H1 (cell line): ENCODE results near the gene SLMAP. TPM values are rescaled to one million over a fixed set of nuclear protein-coding genes. Genes with fewer than 3 reads are reported as not detected.

Experiments used
- CTCF ChIA-PET: fragments of 300-600 bp; sonication (Branson Sonifier 250); formaldehyde crosslinking; loops from one replicate; lab custom pipeline; 2021; ENCODE audit not compliant: partially characterized antibody; lab: Charles Lee
- POLR2A ChIA-PET: fragments of 300-600 bp; sonication (Branson Sonifier 250); formaldehyde crosslinking; loops from one replicate; lab custom pipeline; 2021; ENCODE audit warnings: inconsistent platforms; ENCODE audit not compliant: partially characterized antibody; lab: Charles Lee
- DNase-seq, 2 experiments: peaks; one replicate each; pipeline versions ENCODE4 v3.0.0 to v3.0.0-alpha.2; 2010 to 2022; ENCODE audit warnings: low spot score in 2 of 2, low read depth in 1 of 2, mixed read lengths in 1 of 2
- FAIRE-seq: peaks from 2 replicates; lab custom pipeline; 2011; peaks lifted over from hg19 to GRCh38; lab: Jason Lieb, UNC
- H2AFZ ChIP-seq: 2 replicates; pipeline ENCODE4 v1.8.1; 2012; ENCODE audit warnings: low read length, inconsistent platforms
- H2AK5ac ChIP-seq: 2 replicates; pipeline ENCODE4 v1.6.1; 2013; ENCODE audit warnings: low read depth, low read length
- H2BK120ac ChIP-seq: replicated peaks from 2 replicates; pipeline ENCODE3; 2013; ENCODE audit warnings: low read depth, low read length, inconsistent platforms
- H2BK12ac ChIP-seq: 2 replicates; pipeline ENCODE4 v1.6.1; 2013; ENCODE audit warnings: low read depth, low read length
- H2BK15ac ChIP-seq: 2 replicates; pipeline ENCODE4 v1.6.1; 2013; ENCODE audit warnings: low read length
- H2BK20ac ChIP-seq: 2 replicates; pipeline ENCODE4 v1.6.1; 2013; ENCODE audit warnings: low read length
- H2BK5ac ChIP-seq: 2 replicates; pipeline ENCODE4 v1.6.1; 2013; ENCODE audit warnings: low read depth, low read length
- H3K14ac ChIP-seq: 2 replicates; pipeline ENCODE4 v1.6.1; 2013; ENCODE audit warnings: inconsistent platforms; ENCODE audit not compliant: insufficient read length
- H3K18ac ChIP-seq: 2 replicates; pipeline ENCODE4 v1.6.1; 2013; ENCODE audit warnings: low read length; ENCODE audit errors: extremely low read depth
- H3K23ac ChIP-seq: 2 replicates; pipeline ENCODE4 v1.6.1; 2013; ENCODE audit warnings: inconsistent platforms; ENCODE audit not compliant: insufficient read length
- H3K23me2 ChIP-seq: 2 replicates; pipeline ENCODE4 v1.6.1; 2013; ENCODE audit warnings: low read depth, low read length
- H3K27ac ChIP-seq: 2 replicates; pipeline ENCODE4 v1.6.1; 2011; ENCODE audit warnings: low read depth, low read length, inconsistent platforms
- H3K27me3 ChIP-seq, 4 experiments: replicated peaks in 1 of 4; 1 replicate in 1 of 4; 2 replicates in 3 of 4; pipeline versions ENCODE4 v1.6.1 to v1.8.1; 2011 to 2013; ENCODE audit warnings: low read length in 3 of 4, mild to moderate bottlenecking in 3 of 4, inconsistent platforms in 2 of 4, mixed read lengths in 2 of 4, moderate library complexity in 1 of 4; ENCODE audit not compliant: control insufficient read depth in 3 of 4, insufficient read depth in 3 of 4; ENCODE audit errors: extremely low read depth in 1 of 4
- H3K36me3 ChIP-seq, 4 experiments: 2 replicates each; pipeline versions ENCODE4 v1.6.1 to v1.8.1; 2011 to 2013; ENCODE audit warnings: mild to moderate bottlenecking in 4 of 4, low read length in 3 of 4, moderate library complexity in 2 of 4, control low read depth in 1 of 4, inconsistent platforms in 1 of 4; ENCODE audit not compliant: insufficient read depth in 4 of 4, control insufficient read depth in 2 of 4
- H3K4ac ChIP-seq: replicated peaks from 2 replicates; pipeline ENCODE3; 2013; ENCODE audit warnings: low read length, low read depth, mixed read lengths, inconsistent platforms; ENCODE audit not compliant: insufficient read length
- H3K4me1 ChIP-seq, 4 experiments: replicated peaks in 1 of 4; 1 replicate in 1 of 4; 2 replicates in 3 of 4; pipeline versions ENCODE4 v1.6.1 to v1.8.1; 2011 to 2013; ENCODE audit warnings: low read length in 3 of 4, inconsistent platforms in 2 of 4, mixed read lengths in 1 of 4; ENCODE audit not compliant: insufficient read depth in 4 of 4, control insufficient read depth in 3 of 4
- H3K4me2 ChIP-seq, 2 experiments: 2 replicates each; pipeline versions ENCODE4 v1.6.1 to v1.8.1; 2011 to 2013; ENCODE audit warnings: low read depth in 2 of 2, low read length in 2 of 2, control low read depth in 1 of 2, inconsistent platforms in 1 of 2, mild to moderate bottlenecking in 1 of 2; ENCODE audit not compliant: insufficient read depth in 1 of 2
- H3K4me3 ChIP-seq, 4 experiments: fragments of 200-600, 300-600 bp in 1 of 4; sonication (generic), shearing (Covaris generic), sonication (Bioruptor Twin) in 1 of 4; 2 replicates each; pipeline versions ENCODE4 v1.5.1 to v1.8.1; 2011 to 2016; ENCODE audit warnings: low read length in 4 of 4, low read depth in 3 of 4, control low read depth in 2 of 4, inconsistent platforms in 2 of 4, mild to moderate bottlenecking in 2 of 4, mixed read lengths in 1 of 4, moderate library complexity in 1 of 4; ENCODE audit not compliant: insufficient read depth in 2 of 4; ENCODE audit errors: extremely low read depth in 1 of 4
- H3K56ac ChIP-seq: replicated peaks from 2 replicates; pipeline ENCODE3; 2013; ENCODE audit warnings: low read depth, mild to moderate bottlenecking, mixed read lengths, low read length, inconsistent platforms; ENCODE audit not compliant: insufficient read length
- H3K79me1 ChIP-seq: 2 replicates; pipeline ENCODE4 v1.6.1; 2013; ENCODE audit warnings: low read depth, low read length, control low read depth
- H3K79me2 ChIP-seq, 2 experiments: 2 replicates each; pipeline versions ENCODE4 v1.6.1 to v1.8.1; 2012 to 2013; ENCODE audit warnings: low read length in 2 of 2, mild to moderate bottlenecking in 2 of 2, inconsistent platforms in 1 of 2; ENCODE audit not compliant: insufficient read depth in 2 of 2, control insufficient read depth in 1 of 2
- H3K9ac ChIP-seq, 4 experiments: replicated peaks in 1 of 4; 1 replicate in 1 of 4; 2 replicates in 3 of 4; pipeline versions ENCODE4 v1.6.1 to v1.8.1; 2011 to 2013; ENCODE audit warnings: low read depth in 3 of 4, low read length in 3 of 4, control low read depth in 2 of 4, mild to moderate bottlenecking in 2 of 4, moderate library complexity in 2 of 4, inconsistent platforms in 1 of 4; ENCODE audit errors: extremely low read depth in 1 of 4
- H3K9me3 ChIP-seq, 2 experiments: 2 replicates each; pipeline versions ENCODE4 v1.6.1 to v1.8.1; 2012 to 2013; ENCODE audit warnings: mild to moderate bottlenecking in 2 of 2, moderate library complexity in 2 of 2, control low read depth in 1 of 2, inconsistent platforms in 1 of 2, low read depth in 1 of 2, low read length in 1 of 2, mixed read lengths in 1 of 2; ENCODE audit not compliant: insufficient read depth in 2 of 2
- H4K20me1 ChIP-seq, 2 experiments: replicated peaks in 1 of 2; 2 replicates each; pipeline versions ENCODE3 to v1.8.1; 2011 to 2013; ENCODE audit warnings: inconsistent platforms in 2 of 2, low read length in 2 of 2, mild to moderate bottlenecking in 1 of 2; ENCODE audit not compliant: insufficient read depth in 2 of 2, control insufficient read depth in 1 of 2
- H4K5ac ChIP-seq: 2 replicates; pipeline ENCODE4 v1.6.1; 2013; ENCODE audit warnings: low read length, low read depth, mixed read lengths, inconsistent platforms; ENCODE audit not compliant: insufficient read length
- H4K8ac ChIP-seq: 2 replicates; pipeline ENCODE4 v1.8.0; 2013; ENCODE audit warnings: mild to moderate bottlenecking, moderate library complexity, low read length, inconsistent platforms; ENCODE audit not compliant: insufficient read depth; ENCODE audit errors: extremely low read depth
- H4K91ac ChIP-seq: replicated peaks from 2 replicates; pipeline ENCODE3; 2013; ENCODE audit warnings: low read length, mixed read lengths, inconsistent platforms; ENCODE audit not compliant: insufficient read length
- BRCA1 ChIP-seq: IDR thresholded peaks from 2 replicates; pipeline ENCODE4 v1.6.1; 2012; ENCODE audit warnings: low read depth, low read length, improper control_type of control experiment
- KDM4A ChIP-seq: IDR thresholded peaks from one replicate; pipeline ENCODE4 v1.7.1; 2012; ENCODE audit warnings: low read depth, mild to moderate bottlenecking, moderate library complexity, low read length, inconsistent platforms; ENCODE audit not compliant: severe bottlenecking
- SP4 ChIP-seq: IDR thresholded peaks from 2 replicates; pipeline ENCODE4 v1.6.1; 2012; ENCODE audit warnings: low read length, inconsistent platforms
- TAF1 ChIP-seq: IDR thresholded peaks from 2 replicates; pipeline ENCODE4 v1.6.1; 2011; ENCODE audit warnings: mild to moderate bottlenecking, low read depth, low read length
- TAF7 ChIP-seq: optimal IDR thresholded peaks from 2 replicates; pipeline ENCODE3; 2011; ENCODE audit warnings: low read depth, mild to moderate bottlenecking, inconsistent platforms, low read length, moderate library complexity, borderline replicate concordance
- WGBS, 2 experiments: shearing (Covaris generic) in 1 of 2; methylation state at CpG; one replicate each; pipeline versions ENCODE4 v1.1.6 to v1.1.7; 2013 to 2015; ENCODE audit warnings: low lambda C conversion rate in 2 of 2, mixed read lengths in 2 of 2, inconsistent platforms in 1 of 2, low coverage in 1 of 2, missing lambda C conversion rate in 1 of 2; ENCODE audit not compliant: insufficient replicate concordance in 2 of 2, insufficient coverage in 1 of 2, insufficient read length in 1 of 2; ENCODE audit errors: extremely low coverage in 1 of 2, missing lambda C conversion rate in 1 of 2; 5-methylcytosine and 5-hydroxymethylcytosine counted together
- polyA plus RNA-seq, 7 experiments: library from polyadenylated mRNA; depleted of rRNA in 3 of 7; stranded (reverse) in 5 of 7; unstranded in 2 of 7; fragments of >200 nt in 5 of 7; fragments of 200-250 nt in 2 of 7; gene quantifications; 1 replicate in 5 of 7; 2 replicates in 1 of 7; 4 replicates in 1 of 7; pipeline versions ENCODE4 v1.2.1 to v1.2.3, GENCODE V29; 2011 to 2013; ENCODE audit warnings: missing spikeins in 2 of 7, mixed read lengths in 2 of 7
- total RNA-seq: library from RNA; stranded (reverse); fragmentation: NEBNext Ultra II Directional; extraction: Animal tissue kit (Norgen Biotek cat#: 25700); gene quantifications from 2 replicates; pipeline ENCODE4 v1.2.1, GENCODE V29; 2021

Gene SLMAP
- total and polyA plus RNA-seq, 2 of the 8 experiments (the other 6 are each of a cell fraction or from before 2014, with no cell fraction given) = 13.6 to 70.4 TPM

- no peak overlapping the region for H2BK5ac ChIP-seq
- no peak overlapping the region for H3K18ac ChIP-seq
- ChIA-PET POLR2A (interaction anchor here (1.1 kb wide), 2 partner anchors 12 to 240 kb away, joined by 3 to 4 read pairs; no protein-coding TSS in a partner anchor), CTCF (interaction anchor here (0.6 to 1.4 kb wide), 5 partner anchors 8 to 335 kb away, joined by 3 to 4 read pairs (median 3); no protein-coding TSS in a partner anchor)
- H3K36me3 ChIP-seq = no peaks in the 10 kb centered on the region
- no peaks in the 10 kb centered on the region for H4K20me1 ChIP-seq
- H3K23me2 ChIP-seq = no peaks in the 10 kb centered on the region
- WGBS, 2 experiments = 19% methylated on average over 1 of the region's 1 CpG; no CpG with 5 or more reads in 1 of the 2 experiments
- no peak overlapping the region for H4K8ac ChIP-seq
- H3K4me3 ChIP-seq = 0 out of 8 replicates have a peak overlapping the region, but pooled peaks of 1 of the 4 experiments have one; percentile 2
- H3K9me3 ChIP-seq = no peaks in the 10 kb centered on the region
- H3K79me2 ChIP-seq = peaks cover 0 to 21% of the 10 kb centered on the region in 2 experiments; a peak in 2 of 4 replicates
- H3K56ac ChIP-seq = no peak overlapping the region
- no peak overlapping the region for H4K91ac ChIP-seq
- peak overlapping the region; percentile 10 to 20; a peak in 2 of 4 replicates for H3K4me2 ChIP-seq
- TF ChIP-seq KDM4A (no peak), TAF1 (no peak), BRCA1 (no peak), SP4 (no peak), TAF7 (no peak)
- no peak overlapping the region for H2BK120ac ChIP-seq
- peaks cover 0 to 16% (median 6%) of the 10 kb centered on the region in 4 experiments; a peak in 4 of 7 replicates for H3K4me1 ChIP-seq
- no peak overlapping the region for H3K14ac ChIP-seq
- H2AFZ ChIP-seq = no peak overlapping the region
- no peak overlapping the region for H2BK20ac ChIP-seq
- DNase-seq (no peak), FAIRE-seq (peak; percentile 71)
- no peaks in the 10 kb centered on the region for H3K27me3 ChIP-seq
- no peak overlapping the region for H3K4ac ChIP-seq
- no peak overlapping the region for H3K9ac ChIP-seq
- H3K27ac ChIP-seq = no peak overlapping the region
- H2BK15ac ChIP-seq = no peak overlapping the region
- H3K79me1 ChIP-seq = no peaks in the 10 kb centered on the region
- no peak overlapping the region for H3K23ac ChIP-seq
- no peak overlapping the region for H2BK12ac ChIP-seq
- H4K5ac ChIP-seq = no peak overlapping the region
- no peak overlapping the region for H2AK5ac ChIP-seq
Measured at GRCh38 chr3:57832900-57833313, 76.8 kb downstream of the SLMAP start.
